RWPE1 (cell line): ENCODE measurements around the gene HOXD13.
A peak's percentile ranks its signal among the peaks of the same experiment; 100 is the strongest.

Source experiments
- CTCF ChIA-PET: fragments of 350-600 bp; sonication (Branson Sonifier 250); formaldehyde crosslinking; extraction: SDS; loops from one replicate; lab custom pipeline; 2021; lab: Yijun Ruan, JAX
- POLR2A ChIA-PET: fragments of 400-600 bp; formaldehyde crosslinking; extraction: SDS; loops from one replicate; lab custom pipeline; 2020; ENCODE audit warnings: antibody characterized with exemption; ENCODE audit not compliant: low non-redundant PET; lab: Yijun Ruan, JAX
- DNase-seq: peaks from one replicate; pipeline ENCODE4 v3.0.0; 2012; ENCODE audit warnings: low spot score
- H3K27ac ChIP-seq: fragments of 450-650 bp; 2 replicates; pipeline ENCODE4 v1.5.1; 2017
- TF ChIP-seq, protein P1 (sequence below): fragments of 450-650 bp; conservative IDR thresholded peaks from 2 replicates; pipeline ENCODE4 v1.5.1; 2017; ENCODE audit warnings: low read depth, mild to moderate bottlenecking

Gene HOXD13

DNA sequence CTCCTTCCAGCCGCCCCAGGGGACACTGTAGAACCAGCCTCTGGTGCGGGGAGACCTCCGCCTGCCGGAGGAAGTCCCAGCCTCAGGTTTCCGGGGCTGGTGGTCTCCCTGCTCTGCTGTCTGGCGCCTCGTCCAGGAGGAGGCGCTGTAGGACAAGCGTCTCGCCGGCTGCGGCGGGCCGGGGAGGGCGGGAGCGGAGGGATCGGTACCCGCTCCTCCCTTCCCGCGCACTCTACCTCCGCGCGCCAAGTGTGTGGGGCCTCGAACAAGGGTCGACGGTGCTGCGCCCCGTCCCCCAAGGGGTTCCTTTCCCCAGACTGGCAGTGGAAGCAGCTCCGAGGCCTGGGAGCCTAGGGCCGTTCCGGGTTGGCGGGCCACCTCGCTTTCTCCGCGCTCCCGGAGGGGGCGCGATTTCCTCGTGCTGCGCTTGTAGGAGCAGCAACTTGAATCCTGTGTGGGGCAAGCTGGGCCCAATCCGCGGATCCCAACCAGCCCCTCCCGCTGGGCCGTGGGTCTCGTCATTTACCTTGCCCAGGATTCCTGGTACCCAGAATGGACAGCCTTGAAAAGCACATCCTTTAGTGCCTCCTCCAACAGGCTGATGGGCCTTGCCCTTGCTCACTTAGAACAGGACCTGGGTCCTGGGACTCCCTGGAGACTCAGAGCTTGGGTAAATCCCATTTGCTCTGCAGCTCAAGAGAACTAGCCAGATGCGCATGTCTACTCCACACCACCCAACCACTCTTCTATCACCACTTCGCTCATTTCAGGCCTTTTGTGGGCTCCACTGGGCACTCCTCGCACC lies 48.2 kb downstream of the HOXD13 start:
- CTCF ChIA-PET, result interaction anchor here (0.6 to 3.0 kb wide), 52 partner anchors 10 to 517 kb away, joined by 3 to 38 read pairs (median 4); no protein-coding TSS in a partner anchor
- POLR2A ChIA-PET, result interaction anchor here (1.3 kb wide), 2 partner anchors 28 to 303 kb away, joined by 3 read pairs; no protein-coding TSS in a partner anchor
- TF ChIP-seq, protein P1, sequence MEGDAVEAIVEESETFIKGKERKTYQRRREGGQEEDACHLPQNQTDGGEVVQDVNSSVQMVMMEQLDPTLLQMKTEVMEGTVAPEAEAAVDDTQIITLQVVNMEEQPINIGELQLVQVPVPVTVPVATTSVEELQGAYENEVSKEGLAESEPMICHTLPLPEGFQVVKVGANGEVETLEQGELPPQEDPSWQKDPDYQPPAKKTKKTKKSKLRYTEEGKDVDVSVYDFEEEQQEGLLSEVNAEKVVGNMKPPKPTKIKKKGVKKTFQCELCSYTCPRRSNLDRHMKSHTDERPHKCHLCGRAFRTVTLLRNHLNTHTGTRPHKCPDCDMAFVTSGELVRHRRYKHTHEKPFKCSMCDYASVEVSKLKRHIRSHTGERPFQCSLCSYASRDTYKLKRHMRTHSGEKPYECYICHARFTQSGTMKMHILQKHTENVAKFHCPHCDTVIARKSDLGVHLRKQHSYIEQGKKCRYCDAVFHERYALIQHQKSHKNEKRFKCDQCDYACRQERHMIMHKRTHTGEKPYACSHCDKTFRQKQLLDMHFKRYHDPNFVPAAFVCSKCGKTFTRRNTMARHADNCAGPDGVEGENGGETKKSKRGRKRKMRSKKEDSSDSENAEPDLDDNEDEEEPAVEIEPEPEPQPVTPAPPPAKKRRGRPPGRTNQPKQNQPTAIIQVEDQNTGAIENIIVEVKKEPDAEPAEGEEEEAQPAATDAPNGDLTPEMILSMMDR, result peak; percentile 95
- peak overlapping the region; percentile 53 for H3K27ac ChIP-seq
- DNase-seq, result peak; percentile 83

DNA sequence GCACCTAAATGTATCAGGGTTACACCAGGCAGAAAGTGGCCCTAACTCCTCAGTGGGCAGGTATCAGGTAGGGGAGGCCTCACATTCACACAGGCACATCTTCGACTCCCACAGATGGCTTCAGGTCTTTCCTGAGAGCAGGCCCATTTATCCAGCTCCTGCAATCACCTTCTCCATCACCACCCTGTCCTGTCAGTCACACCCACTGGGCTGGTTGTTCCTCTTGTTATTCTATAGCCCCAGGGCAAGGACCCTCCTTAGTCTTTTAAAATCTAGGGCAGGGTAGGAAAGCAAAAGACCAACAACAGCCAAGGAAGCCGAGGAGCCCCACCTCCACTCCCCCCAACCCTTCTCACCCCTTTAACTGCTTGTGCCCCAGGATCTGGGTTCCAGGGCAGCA lies 49.8 kb downstream of the HOXD13 start:
- POLR2A ChIA-PET, result no interaction called here
- CTCF ChIA-PET, result interaction anchor here (2.9 to 3.0 kb wide), 2 partner anchors 412 to 496 kb away, joined by 20 to 34 read pairs; no protein-coding TSS in a partner anchor
- no peak for DNase-seq
- H3K27ac ChIP-seq, result no peak overlapping the region
- TF ChIP-seq, protein P1, result no peak
